Prostate gland (tissue), 2 donors: Measurements from ENCODE around the gene SLC7A14. TPM values are rescaled to one million over a fixed set of nuclear protein-coding genes. Genes with fewer than 3 reads are reported as not detected.

ENCODE experiments used
- DNase-seq: peaks from one replicate; pipeline ENCODE4 v3.0.0-alpha.2; 2019; ENCODE audit warnings: low spot score
- H3K27ac ChIP-seq, 2 donors: fragments of 200-600 bp; sonication (generic); 2 replicates each; pipeline ENCODE4 v1.5.1; 2017 to 2019
- H3K27me3 ChIP-seq: fragments of 200-600 bp; sonication (generic); replicated peaks from 2 replicates; pipeline ENCODE4 v1.5.1; 2019; ENCODE audit not compliant: insufficient read depth
- H3K36me3 ChIP-seq, 2 donors: fragments of 200-600 bp; sonication (generic); 1 replicate in 1 of 2; 2 replicates in 1 of 2; pipeline versions ENCODE4 v1.5.1 to v1.8.1; 2017 to 2019
- H3K4me1 ChIP-seq: fragments of 200-600 bp; sonication (generic); replicated peaks from 2 replicates; pipeline ENCODE4 v1.5.1; 2019
- H3K4me3 ChIP-seq, 2 donors: fragments of 200-600 bp; sonication (generic); 2 replicates each; pipeline ENCODE4 v1.5.1; 2017 to 2019
- H3K9me3 ChIP-seq: fragments of 200-600 bp; sonication (generic); 2 replicates; pipeline ENCODE4 v1.5.1; 2017
- POLR2A ChIP-seq: fragments of 450-650 bp; IDR thresholded peaks from one replicate; pipeline ENCODE4 v1.6.1; 2016; ENCODE audit warnings: antibody characterized with exemption, mild to moderate bottlenecking
- POLR2AphosphoS5 ChIP-seq: sonication (generic); formaldehyde crosslinking; IDR thresholded peaks from one replicate; pipeline ENCODE4 v1.6.1; 2017; ENCODE audit warnings: antibody characterized with exemption
- WGBS: methylation state at CpG from one replicate; pipeline ENCODE4 v1.1.5; 2018; 5-methylcytosine and 5-hydroxymethylcytosine counted together
- intact Hi-C: fragments of 100-400 bp; cut with DNase I; formaldehyde crosslinking; loops from one replicate; pipeline ENCODE4 v1.14.2; 2022
- total RNA-seq, 2 donors: library from RNA; depleted of rRNA; stranded (reverse); fragments of >200 nt; gene quantifications; one replicate each; pipeline ENCODE4 v1.1.0, GENCODE V29; 2016
- TF ChIP-seq, protein P1 (sequence below), 4 experiments: fragments of 200-600 bp in 2 of 4; fragments of 450-650 bp in 2 of 4; sonication (generic) in 2 of 4; IDR thresholded peaks; 1 replicate in 3 of 4; 2 replicates in 1 of 4; pipeline ENCODE4 v1.5.1; 2016 to 2019; ENCODE audit warnings: antibody characterized with exemption in 4 of 4, mild to moderate bottlenecking in 2 of 4, moderate library complexity in 2 of 4

SLC7A14 gene
- total RNA-seq, 2 donors from 2014 or later, result 0.05 to 0.11 TPM

GRCh38 chr3:170599091-170599490 is 13.2 kb upstream of the SLC7A14 start:
- H3K27ac ChIP-seq, result no peak overlapping the region
- TF ChIP-seq, protein P1, sequence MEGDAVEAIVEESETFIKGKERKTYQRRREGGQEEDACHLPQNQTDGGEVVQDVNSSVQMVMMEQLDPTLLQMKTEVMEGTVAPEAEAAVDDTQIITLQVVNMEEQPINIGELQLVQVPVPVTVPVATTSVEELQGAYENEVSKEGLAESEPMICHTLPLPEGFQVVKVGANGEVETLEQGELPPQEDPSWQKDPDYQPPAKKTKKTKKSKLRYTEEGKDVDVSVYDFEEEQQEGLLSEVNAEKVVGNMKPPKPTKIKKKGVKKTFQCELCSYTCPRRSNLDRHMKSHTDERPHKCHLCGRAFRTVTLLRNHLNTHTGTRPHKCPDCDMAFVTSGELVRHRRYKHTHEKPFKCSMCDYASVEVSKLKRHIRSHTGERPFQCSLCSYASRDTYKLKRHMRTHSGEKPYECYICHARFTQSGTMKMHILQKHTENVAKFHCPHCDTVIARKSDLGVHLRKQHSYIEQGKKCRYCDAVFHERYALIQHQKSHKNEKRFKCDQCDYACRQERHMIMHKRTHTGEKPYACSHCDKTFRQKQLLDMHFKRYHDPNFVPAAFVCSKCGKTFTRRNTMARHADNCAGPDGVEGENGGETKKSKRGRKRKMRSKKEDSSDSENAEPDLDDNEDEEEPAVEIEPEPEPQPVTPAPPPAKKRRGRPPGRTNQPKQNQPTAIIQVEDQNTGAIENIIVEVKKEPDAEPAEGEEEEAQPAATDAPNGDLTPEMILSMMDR (IDR thresholded peaks at IDR 0.05), result no peak
- TF ChIP-seq POLR2AphosphoS5 (no peak), POLR2A (no peak)
- no peaks in the 10 kb centered on the region for H3K9me3 ChIP-seq
- no peak overlapping the region for H3K4me3 ChIP-seq
- intact Hi-C loops, result no loop called here
- no peaks in the 10 kb centered on the region for H3K4me1 ChIP-seq
- H3K36me3 ChIP-seq, result no peaks in the 10 kb centered on the region
- DNase-seq, result no peak
- 21% methylated on average over 1 of the region's 1 CpG for WGBS
- no peaks in the 10 kb centered on the region for H3K27me3 ChIP-seq

DNA sequence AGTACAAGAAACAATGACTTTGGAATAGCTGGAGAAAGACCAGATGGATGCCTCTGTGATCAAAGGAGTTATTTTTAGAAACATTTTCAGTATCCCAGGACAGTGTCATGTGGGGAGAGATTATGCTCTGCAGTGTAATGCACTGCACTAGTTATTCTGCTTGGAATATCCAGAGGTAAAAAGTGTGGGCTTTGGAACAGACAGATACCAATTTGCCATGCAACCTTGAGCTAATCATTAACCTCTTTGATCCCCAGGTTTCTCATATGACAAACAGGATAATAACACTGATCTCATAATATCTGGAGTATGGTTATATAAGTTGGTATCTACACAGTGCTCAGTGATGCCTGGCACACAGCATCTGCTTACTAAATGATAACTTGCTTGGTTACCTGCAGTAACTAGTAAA is 12.2 kb upstream of the SLC7A14 start:
- no peaks in the 10 kb centered on the region for H3K36me3 ChIP-seq
- H3K9me3 ChIP-seq, result no peaks in the 10 kb centered on the region
- no peak overlapping the region for H3K27ac ChIP-seq
- TF ChIP-seq POLR2A (no peak), POLR2AphosphoS5 (no peak)
- TF ChIP-seq, protein P1 (IDR thresholded peaks at IDR 0.05), result no peak
- no peak overlapping the region for H3K4me3 ChIP-seq
- H3K4me1 ChIP-seq, result no peaks in the 10 kb centered on the region
- intact Hi-C loops, result no loop called here
- no peak for DNase-seq
- H3K27me3 ChIP-seq, result no peaks in the 10 kb centered on the region

DNA sequence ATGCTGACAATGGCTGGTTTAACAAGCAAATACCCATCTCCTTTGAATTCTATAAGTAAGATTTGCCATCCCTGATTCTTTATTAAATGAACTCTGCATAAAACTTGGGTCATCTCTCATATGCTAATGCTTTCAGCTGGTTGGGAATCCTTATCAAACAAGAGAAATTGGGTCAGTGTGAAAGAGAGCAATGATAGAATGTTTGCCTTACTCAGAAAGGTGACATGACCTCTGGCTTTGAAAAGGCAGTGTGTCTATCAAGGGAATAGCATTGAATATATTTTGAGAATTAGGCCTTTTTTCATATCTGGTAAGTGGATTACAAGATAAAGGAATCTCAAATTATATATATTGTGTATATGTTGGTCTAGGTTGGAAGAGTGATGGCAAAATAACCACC is 8.7 kb upstream of the SLC7A14 start:
- Histone ChIP-seq H3K27me3 (no peaks in the 10 kb centered on the region), H3K4me3 (no peak overlapping the region), H3K9me3 (no peaks in the 10 kb centered on the region), H3K4me1 (no peaks in the 10 kb centered on the region), H3K36me3 (no peaks in the 10 kb centered on the region), H3K27ac (no peak overlapping the region)
- intact Hi-C loops, result no loop called here
- TF ChIP-seq POLR2A, result no peak
- TF ChIP-seq POLR2AphosphoS5, result no peak
- TF ChIP-seq, protein P1 (IDR thresholded peaks at IDR 0.05), result no peak
- no peak for DNase-seq

DNA sequence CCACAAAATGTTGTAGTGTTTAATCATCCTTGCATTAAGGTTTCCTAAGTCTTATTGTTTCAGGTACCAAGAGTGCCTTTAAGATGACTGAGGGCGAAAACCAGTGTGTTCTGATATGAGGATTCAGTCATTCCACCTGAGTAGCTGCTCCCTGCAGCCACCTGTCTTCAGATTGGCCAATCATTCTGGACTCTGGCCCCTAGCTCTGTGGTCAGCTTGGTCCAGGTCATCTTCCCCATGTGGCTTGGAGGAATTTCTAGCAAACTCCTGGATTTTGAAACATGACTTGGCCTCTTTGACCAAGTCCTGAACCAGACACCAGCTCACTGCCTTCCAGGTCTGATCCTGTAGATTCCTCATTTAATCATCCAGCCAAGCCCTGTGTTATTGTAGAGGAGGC is 7.8 kb upstream of the SLC7A14 start:
- WGBS, result 80% methylated on average over 1 of the region's 1 CpG
- intact Hi-C loops, result no loop called here
- no peak for TF ChIP-seq POLR2AphosphoS5
- TF ChIP-seq, protein P1 (IDR thresholded peaks at IDR 0.05), result no peak
- TF ChIP-seq POLR2A, result no peak
- Histone ChIP-seq H3K4me1 (no peaks in the 10 kb centered on the region), H3K27me3 (no peaks in the 10 kb centered on the region), H3K9me3 (no peaks in the 10 kb centered on the region), H3K27ac (no peak overlapping the region), H3K36me3 (no peaks in the 10 kb centered on the region), H3K4me3 (no peak overlapping the region)
- no peak for DNase-seq

GRCh38 chr3:170589113-170589512 is 3.2 kb upstream of the SLC7A14 start:
- 67% methylated on average over 2 of the region's 2 CpGs for WGBS
- Histone ChIP-seq H3K36me3 (no peaks in the 10 kb centered on the region), H3K4me3 (no peak overlapping the region), H3K9me3 (no peaks in the 10 kb centered on the region), H3K4me1 (peaks cover 6% of the 10 kb centered on the region), H3K27me3 (peaks cover 16% of the 10 kb centered on the region), H3K27ac (no peak overlapping the region)
- TF ChIP-seq, protein P1 (IDR thresholded peaks at IDR 0.05), result no peak
- TF ChIP-seq POLR2A, result no peak
- TF ChIP-seq POLR2AphosphoS5, result no peak
- intact Hi-C loops, result no loop called here
- no peak for DNase-seq
